Neural progenitor cell (in vitro differentiated cells): ENCODE data around the gene CCR1. TPM values are rescaled to one million over a fixed set of nuclear protein-coding genes. Genes with fewer than 3 reads are reported as not detected.

ENCODE experiments used
- DNase-seq: peaks from one replicate; pipeline ENCODE4 v3.0.0-alpha.2; 2016; ENCODE audit warnings: low spot score
- H2AFZ ChIP-seq: fragments of 200-600 bp; sonication (generic); replicated peaks from 2 replicates; pipeline ENCODE4 v1.6.1; 2016; ENCODE audit warnings: antibody characterized with exemption
- H3F3A ChIP-seq: fragments of 200-600 bp; sonication (generic); 2 replicates; pipeline ENCODE4 v1.6.1; 2016; ENCODE audit warnings: antibody characterized with exemption, low read depth
- H3K27ac ChIP-seq: fragments of 200-600 bp; sonication (generic); 2 replicates; pipeline ENCODE4 v1.5.1; 2016; ENCODE audit warnings: mild to moderate bottlenecking
- H3K27me3 ChIP-seq: fragments of 200-600 bp; sonication (generic); 2 replicates; pipeline ENCODE4 v1.6.1; 2016; ENCODE audit warnings: mild to moderate bottlenecking, moderate library complexity
- H3K36me3 ChIP-seq: fragments of 200-600 bp; sonication (generic); 2 replicates; pipeline ENCODE4 v1.5.1; 2016
- H3K4me1 ChIP-seq: fragments of 200-600 bp; sonication (generic); 2 replicates; pipeline ENCODE4 v1.6.1; 2016; ENCODE audit warnings: mixed run types
- H3K4me2 ChIP-seq: fragments of 200-600 bp; sonication (generic); 2 replicates; pipeline ENCODE4 v1.6.1; 2016
- H3K4me3 ChIP-seq: fragments of 200-600 bp; sonication (generic); 2 replicates; pipeline ENCODE4 v1.5.1; 2016
- H3K79me2 ChIP-seq: fragments of 200-600 bp; sonication (generic); 2 replicates; pipeline ENCODE4 v1.6.1; 2016; ENCODE audit warnings: low read depth
- H3K9ac ChIP-seq: fragments of 200-600 bp; sonication (generic); 2 replicates; pipeline ENCODE4 v1.6.1; 2016
- H3K9me3 ChIP-seq: fragments of 200-600 bp; sonication (generic); 2 replicates; pipeline ENCODE4 v1.5.1; 2016; ENCODE audit warnings: low read depth
- H4K20me1 ChIP-seq: fragments of 200-600 bp; sonication (generic); 2 replicates; pipeline ENCODE4 v1.6.1; 2016; ENCODE audit warnings: low read depth
- H3K27ac Mint-ChIP-seq: 3 replicates; pipeline ENCODE4 v1.8.0; 2021; ENCODE audit warnings: mixed read lengths
- H3K27me3 Mint-ChIP-seq: 2 replicates; pipeline ENCODE4 v1.8.0; 2022; ENCODE audit warnings: low read depth, mild to moderate bottlenecking, inconsistent platforms, moderate library complexity, mixed read lengths; ENCODE audit not compliant: insufficient read depth
- H3K36me3 Mint-ChIP-seq: 3 replicates; pipeline ENCODE4 v1.8.0; 2021; ENCODE audit warnings: mixed read lengths
- H3K4me1 Mint-ChIP-seq: 3 replicates; pipeline ENCODE4 v1.8.0; 2021; ENCODE audit warnings: mixed read lengths
- H3K4me3 Mint-ChIP-seq: 3 replicates; pipeline ENCODE4 v1.8.0; 2021; ENCODE audit warnings: mild to moderate bottlenecking, moderate library complexity, mixed read lengths
- H3K9me3 Mint-ChIP-seq: 3 replicates; pipeline ENCODE4 v1.8.0; 2020; ENCODE audit warnings: mixed read lengths
- CTCF ChIP-seq: fragments of 200-600 bp; sonication (generic); IDR thresholded peaks from 2 replicates; pipeline ENCODE4 v1.5.1; 2017; ENCODE audit warnings: antibody characterized with exemption, mild to moderate bottlenecking
- EZH2 ChIP-seq: fragments of 200-600 bp; sonication (generic); IDR thresholded peaks from 2 replicates; pipeline ENCODE4 v1.6.1; 2017; ENCODE audit warnings: antibody characterized with exemption, mild to moderate bottlenecking, moderate library complexity
- EZH2phosphoT487 ChIP-seq: fragments of 200-600 bp; sonication (generic); IDR thresholded peaks from 2 replicates; pipeline ENCODE4 v1.6.1; 2017; ENCODE audit warnings: antibody characterized with exemption
- total RNA-seq: library from RNA; depleted of rRNA; stranded (reverse); fragments of >200 nt; gene quantifications from 2 replicates; pipeline ENCODE4 v1.2.3, GENCODE V29; 2015; ENCODE audit warnings: low replicate concordance

Gene CCR1
- total RNA-seq, 1 donor from 2014 or later = not detected

- H3K27me3 Mint-ChIP-seq = no peaks in the 10 kb centered on the region
- H3K4me3 Mint-ChIP-seq = no peak overlapping the region
These were observed 5.1 kb upstream of the CCR1 start for GRCh38 chr3:46213201-46213600.

DNA sequence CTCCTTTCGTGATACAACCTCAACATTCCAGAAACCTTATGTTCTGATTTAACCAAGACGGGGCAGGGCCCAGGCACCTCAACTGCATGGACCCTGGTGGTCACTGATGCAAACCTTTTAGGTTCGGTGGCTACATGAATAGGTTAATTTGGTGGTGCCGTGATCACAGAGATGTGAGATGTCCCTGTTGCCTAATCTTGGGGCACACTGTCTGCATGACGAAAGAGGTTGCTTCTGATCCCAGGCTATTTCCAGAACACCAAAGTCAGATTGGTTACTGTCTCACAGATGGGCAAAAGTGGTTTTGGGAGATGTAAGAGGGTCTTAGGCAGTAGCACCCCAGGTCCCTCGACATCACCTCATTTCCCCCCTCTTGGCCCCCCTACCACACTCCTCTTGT, 4.0 kb upstream of the CCR1 start:
- peaks cover 2% of the 10 kb centered on the region for H3K27me3 Mint-ChIP-seq
- H3K27ac Mint-ChIP-seq = no peak overlapping the region
- no peaks in the 10 kb centered on the region for H3K9me3 ChIP-seq
- H3K79me2 ChIP-seq = no peaks in the 10 kb centered on the region
- H3K4me3 Mint-ChIP-seq = no peak overlapping the region
- H3K4me3 ChIP-seq = no peak overlapping the region
- no peak overlapping the region for H3K9ac ChIP-seq
- no peaks in the 10 kb centered on the region for H3F3A ChIP-seq
- no peak for DNase-seq
- no peaks in the 10 kb centered on the region for H3K9me3 Mint-ChIP-seq
- peaks cover 4% of the 10 kb centered on the region for H3K4me1 ChIP-seq
- no peaks in the 10 kb centered on the region for H3K27me3 ChIP-seq
- no peaks in the 10 kb centered on the region for H3K4me1 Mint-ChIP-seq
- H3K27ac ChIP-seq = no peak overlapping the region
- no peaks in the 10 kb centered on the region for H3K36me3 ChIP-seq
- H3K36me3 Mint-ChIP-seq = no peaks in the 10 kb centered on the region
- TF ChIP-seq EZH2 = no peak
- no peak for TF ChIP-seq CTCF
- TF ChIP-seq EZH2phosphoT487 = no peak
- no peak overlapping the region for H3K4me2 ChIP-seq
- H4K20me1 ChIP-seq = no peaks in the 10 kb centered on the region
- H2AFZ ChIP-seq = no peak overlapping the region

More at GRCh38 chr3:46213201-46213600, 5.1 kb upstream of the CCR1 start:
- H3K27ac ChIP-seq = no peak overlapping the region
- DNase-seq = no peak
- no peak overlapping the region for H2AFZ ChIP-seq
- no peaks in the 10 kb centered on the region for H3K36me3 ChIP-seq
- H3F3A ChIP-seq = no peaks in the 10 kb centered on the region
- H3K4me2 ChIP-seq = no peak overlapping the region
- no peak overlapping the region for H3K27ac Mint-ChIP-seq
- H3K36me3 Mint-ChIP-seq = no peaks in the 10 kb centered on the region
- H3K4me1 Mint-ChIP-seq = no peaks in the 10 kb centered on the region
- H3K27me3 ChIP-seq = no peaks in the 10 kb centered on the region
- H3K4me1 ChIP-seq = peaks cover under 1% of the 10 kb centered on the region
- no peaks in the 10 kb centered on the region for H3K9me3 ChIP-seq
- H3K79me2 ChIP-seq = no peaks in the 10 kb centered on the region
- H3K9ac ChIP-seq = no peak overlapping the region
- TF ChIP-seq EZH2phosphoT487 (no peak), CTCF (no peak), EZH2 (no peak)
- H4K20me1 ChIP-seq = no peaks in the 10 kb centered on the region
- no peaks in the 10 kb centered on the region for H3K9me3 Mint-ChIP-seq
- no peak overlapping the region for H3K4me3 ChIP-seq

DNA sequence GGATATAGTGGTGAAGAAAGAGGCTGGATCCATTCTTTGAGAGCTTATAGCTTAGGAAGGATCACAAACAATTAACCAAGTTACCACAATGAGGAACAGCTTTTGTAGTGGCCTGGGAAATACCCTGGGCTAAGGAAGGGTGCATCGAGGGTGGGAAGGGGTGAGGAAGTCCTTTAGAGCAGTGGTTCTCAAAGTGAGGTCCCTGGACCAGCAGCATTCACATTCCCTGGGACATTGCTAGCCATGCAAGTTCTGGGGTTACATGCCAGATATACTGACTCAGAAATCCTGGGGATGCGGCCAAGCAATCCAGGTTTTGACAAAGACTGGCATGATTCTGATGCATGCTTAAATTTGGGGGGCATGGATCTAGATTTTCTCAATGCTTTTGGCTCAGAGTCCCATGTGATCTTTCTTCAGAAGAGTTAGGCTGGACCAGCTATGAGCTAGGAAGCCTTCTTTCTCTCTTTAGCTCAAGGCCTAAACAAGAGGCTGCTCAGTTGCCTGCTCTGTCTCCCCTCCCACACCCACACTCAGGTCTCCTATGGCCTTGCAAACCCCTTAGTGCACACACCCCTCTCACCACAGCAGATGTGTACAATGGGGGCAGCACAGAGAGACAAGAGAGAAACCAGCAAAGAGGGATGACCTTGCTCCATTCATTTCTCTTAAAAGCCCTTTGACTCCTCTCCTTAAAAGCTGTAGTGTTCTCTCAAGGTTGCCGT, 1.8 kb upstream of the CCR1 start:
- TF ChIP-seq CTCF = no peak
- no peak for TF ChIP-seq EZH2
- TF ChIP-seq EZH2phosphoT487 = no peak
- Histone ChIP-seq H2AFZ (no peak overlapping the region), H3K9me3 (no peaks in the 10 kb centered on the region), H3K27ac (no peak overlapping the region), H3K79me2 (no peaks in the 10 kb centered on the region), H3F3A (no peaks in the 10 kb centered on the region), H3K36me3 (no peaks in the 10 kb centered on the region), H3K4me3 (no peak overlapping the region), H3K27me3 (no peaks in the 10 kb centered on the region), H3K4me2 (no peak overlapping the region), H3K4me1 (peaks cover 4% of the 10 kb centered on the region), H4K20me1 (no peaks in the 10 kb centered on the region), H3K9ac (no peak overlapping the region)
- Mint-ChIP-seq H3K4me3 (no peak overlapping the region), H3K36me3 (no peaks in the 10 kb centered on the region), H3K27ac (no peak overlapping the region), H3K4me1 (no peaks in the 10 kb centered on the region), H3K9me3 (no peaks in the 10 kb centered on the region), H3K27me3 (peaks cover 5% of the 10 kb centered on the region)
- DNase-seq = no peak
